ENCODE measurements around the gene SRGAP1. TPM values are rescaled to one million over a fixed set of nuclear protein-coding genes. Genes with fewer than 3 reads are reported as not detected.
"Not testable (repeated sequence)": the region's sequence is repeated elsewhere in the genome, so short reads cannot be mapped to it uniquely, and the experiment has no call there.

SRGAP1 gene
- total RNA-seq, 6 experiments from 2014 or later = 1.3 to 5.0 (median 3.0) TPM

GRCh38 chr12:64127811-64128210, 283.3 kb downstream of the SRGAP1 start:
- no peaks in the 10 kb centered on the region for H3K36me3 ChIP-seq
- no peaks in the 10 kb centered on the region for H3K9me3 ChIP-seq
- H3K4me3 ChIP-seq = no peak overlapping the region
- H3K27ac ChIP-seq = no peak overlapping the region
- 94% methylated on average over 11 of the region's 14 CpGs for WGBS (ENCODE audit: insufficient coverage, low coverage, low lambda C conversion rate, missing lambda C conversion rate)
- TF ChIP-seq POLR2A (IDR thresholded peaks at IDR 0.05) (no peak), CTCF (IDR thresholded peaks at IDR 0.05) (no peak)
- intact Hi-C loops (cut with DNase I) = no loop called here
- no peaks in the 10 kb centered on the region for H3K27me3 ChIP-seq
- no peaks in the 10 kb centered on the region for H3K4me1 ChIP-seq
- DNase-seq (no peak), ATAC-seq (peak in 1 of 4 donors; percentile 20)

DNA sequence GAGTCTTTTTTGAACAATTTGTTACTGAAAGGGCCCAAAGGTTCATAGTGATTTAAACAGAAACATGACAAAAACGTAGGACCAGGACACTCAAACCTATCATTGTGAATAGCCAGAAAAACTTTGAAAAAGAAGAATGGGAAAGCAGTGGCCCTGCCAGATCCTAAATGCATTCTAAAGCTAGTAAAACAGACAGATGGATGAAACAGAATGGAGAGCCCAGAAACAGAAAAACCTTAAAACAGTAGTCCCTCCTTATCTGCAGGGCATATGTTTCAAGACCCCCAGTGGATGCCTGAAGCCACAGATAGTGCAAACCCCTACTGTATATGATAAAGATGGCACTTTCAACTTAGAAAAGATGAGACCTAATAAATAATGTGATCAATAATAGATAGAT, 283.9 kb downstream of the SRGAP1 start:
- ATAC-seq (no peak), DNase-seq (no peak)
- Histone ChIP-seq H3K36me3 (no peaks in the 10 kb centered on the region), H3K27me3 (no peaks in the 10 kb centered on the region), H3K9me3 (no peaks in the 10 kb centered on the region), H3K27ac (no peak overlapping the region), H3K4me1 (no peaks in the 10 kb centered on the region), H3K4me3 (no peak overlapping the region)
- TF ChIP-seq CTCF (IDR thresholded peaks at IDR 0.05) = no peak
- TF ChIP-seq POLR2A (IDR thresholded peaks at IDR 0.05) = no peak
- intact Hi-C loops (cut with DNase I) = no loop called here
- 50% methylated on average over 1 of the region's 1 CpG for WGBS (ENCODE audit: insufficient coverage, low coverage, low lambda C conversion rate, missing lambda C conversion rate)

DNA sequence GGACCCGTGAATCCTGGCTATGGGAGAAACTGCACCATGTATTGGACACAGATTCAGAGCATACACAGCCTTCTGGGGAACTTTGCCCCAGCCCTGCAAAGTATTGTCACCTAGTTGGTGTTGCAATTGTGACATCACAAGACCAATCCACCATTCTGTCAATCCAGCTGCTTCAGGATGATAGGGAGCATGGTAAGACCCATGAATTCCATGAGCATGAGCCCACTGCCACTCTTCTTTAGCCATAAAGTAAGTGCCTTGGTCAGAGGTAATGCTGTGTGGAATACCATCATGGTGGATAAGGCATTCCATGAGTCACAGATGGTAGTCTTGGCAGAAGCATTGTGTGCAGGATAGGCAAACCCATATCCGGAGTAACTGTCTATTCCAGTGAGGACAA, 286.0 kb downstream of the SRGAP1 start:
- 50% methylated on average over 1 of the region's 2 CpGs for whole genome bisulfite sequencing (ENCODE audit: insufficient coverage, low coverage, low lambda C conversion rate, missing lambda C conversion rate)
- not testable (repeated sequence) for H3K36me3 ChIP-seq, ATAC-seq

GRCh38 chr12:64131456-64131855, 287.0 kb downstream of the SRGAP1 start:
- H3K27ac ChIP-seq; ATAC-seq; H3K4me1 ChIP-seq; H3K4me3 ChIP-seq; H3K27me3 ChIP-seq; intact Hi-C loops (cut with DNase I); H3K36me3 ChIP-seq; H3K9me3 ChIP-seq; DNase-seq: not testable (repeated sequence)
- WGBS (ENCODE audit: insufficient coverage, low coverage, low lambda C conversion rate, missing lambda C conversion rate) = 79% methylated on average over 5 of the region's 6 CpGs

More for the DNA sequence above, 286.0 kb downstream of the SRGAP1 start:
- H3K4me1 ChIP-seq; H3K27ac ChIP-seq; H3K9me3 ChIP-seq; DNase-seq; H3K27me3 ChIP-seq; intact Hi-C loops (cut with DNase I); H3K4me3 ChIP-seq: not testable (repeated sequence)

DNA sequence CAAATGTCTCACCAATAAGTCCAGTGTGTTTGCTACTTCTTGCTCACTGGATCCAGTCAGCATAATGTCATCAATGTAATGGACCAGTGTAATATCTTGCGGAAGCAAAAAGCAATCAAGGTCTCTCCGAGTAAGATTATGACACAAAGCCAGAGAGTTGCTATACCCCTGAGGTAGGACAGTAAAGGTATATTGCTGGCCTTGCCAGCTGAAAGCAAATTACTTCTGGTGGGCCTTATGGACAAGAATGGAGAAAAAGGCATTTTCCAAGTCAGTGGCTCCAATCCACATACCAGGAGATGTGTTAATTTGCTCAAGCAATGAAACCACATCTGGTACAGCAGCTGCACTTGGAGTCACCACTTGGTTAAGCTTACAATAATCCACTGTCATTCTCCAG, 288.2 kb downstream of the SRGAP1 start:
- H3K9me3 ChIP-seq; intact Hi-C loops (cut with DNase I); ATAC-seq; H3K27ac ChIP-seq; H3K36me3 ChIP-seq; H3K27me3 ChIP-seq; DNase-seq; H3K4me3 ChIP-seq; H3K4me1 ChIP-seq: not testable (repeated sequence)
- 100% methylated on average over 2 of the region's 2 CpGs for WGBS (ENCODE audit: insufficient coverage, low coverage, low lambda C conversion rate, missing lambda C conversion rate)

GRCh38 chr12:64137117-64137516, 292.6 kb downstream of the SRGAP1 start:
- no peaks in the 10 kb centered on the region for H3K9me3 ChIP-seq
- H3K4me3 ChIP-seq = no peak overlapping the region
- no peaks in the 10 kb centered on the region for H3K36me3 ChIP-seq
- no peaks in the 10 kb centered on the region for H3K4me1 ChIP-seq
- TF ChIP-seq CTCF (IDR thresholded peaks at IDR 0.05) = no peak
- TF ChIP-seq POLR2A (IDR thresholded peaks at IDR 0.05) = no peak
- ATAC-seq (no peak), DNase-seq (no peak)
- intact Hi-C loops (cut with DNase I) = no loop called here
- H3K27ac ChIP-seq = no peak overlapping the region
- H3K27me3 ChIP-seq = no peaks in the 10 kb centered on the region
- 86% methylated on average over 6 of the region's 6 CpGs for WGBS (ENCODE audit: insufficient coverage, low coverage, low lambda C conversion rate, missing lambda C conversion rate)

Data from right lobe of liver (tissue), 6 donors.